ENCODE measurements around the gene SIGLEC10.
"Not testable (repeated sequence)": the region's sequence is repeated elsewhere in the genome, so short reads cannot be mapped to it uniquely, and the experiment has no call there.

SIGLEC10 gene

DNA sequence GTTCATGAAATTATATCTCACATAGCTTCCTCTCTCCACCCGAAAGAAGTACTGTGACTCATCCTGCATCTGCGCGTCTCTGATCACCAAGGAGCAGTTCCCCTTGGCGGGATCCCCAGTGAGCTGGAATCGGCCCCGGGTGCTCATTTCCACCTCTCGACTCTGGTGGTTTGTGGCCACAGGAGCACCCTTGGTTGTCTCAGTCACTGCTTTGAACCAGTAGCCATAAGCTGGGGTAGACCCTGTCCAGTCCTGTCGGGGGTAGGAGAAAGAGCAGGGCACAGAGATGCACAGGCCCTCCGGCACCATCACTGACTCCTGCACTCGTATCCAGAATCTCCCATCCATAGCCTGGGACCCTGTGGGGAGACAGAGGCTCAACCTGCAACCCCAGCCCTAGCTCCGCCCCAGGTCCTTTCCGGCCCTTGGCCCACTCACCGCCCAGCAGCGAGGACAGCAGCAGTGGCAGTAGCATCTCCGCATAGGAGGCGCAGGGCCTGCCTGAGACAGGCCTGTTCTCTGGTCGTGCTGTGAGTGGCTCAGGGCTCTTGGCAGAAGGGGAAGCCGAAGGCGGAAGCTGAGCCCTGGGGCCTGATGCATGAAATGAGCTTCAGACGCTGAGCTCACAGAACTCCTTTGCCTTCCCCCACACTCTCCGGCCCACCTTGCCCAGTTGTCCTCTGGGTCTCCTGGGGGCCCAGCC lies at the start of gene SIGLEC10:
SIGLEC10 (minus strand) TSS at position 536 of the 703 bp plus-strand sequence; CDS start at position 475, 61 bp downstream.
- DNase-seq (ENCODE audit: low spot score in 2 of 2) (no peak), ATAC-seq (replicated peaks; ENCODE audit: extremely low read depth, poor library complexity, severe bottlenecking) (peak; percentile 73)
- Mint-ChIP-seq H3K27ac (ENCODE audit: low read depth) (peak within 1 kb of the TSS; percentile 61), H3K4me1 (peaks cover 6% of the 10 kb centered on the region), H3K27me3 (peaks cover 28% of the 10 kb centered on the region), H3K9me3 (no peaks in the 10 kb centered on the region), H3K36me3 (ENCODE audit: insufficient read depth) (peaks cover 7% of the 10 kb centered on the region), H3K4me3 (peak within 1 kb of the TSS; percentile 59)

DNA sequence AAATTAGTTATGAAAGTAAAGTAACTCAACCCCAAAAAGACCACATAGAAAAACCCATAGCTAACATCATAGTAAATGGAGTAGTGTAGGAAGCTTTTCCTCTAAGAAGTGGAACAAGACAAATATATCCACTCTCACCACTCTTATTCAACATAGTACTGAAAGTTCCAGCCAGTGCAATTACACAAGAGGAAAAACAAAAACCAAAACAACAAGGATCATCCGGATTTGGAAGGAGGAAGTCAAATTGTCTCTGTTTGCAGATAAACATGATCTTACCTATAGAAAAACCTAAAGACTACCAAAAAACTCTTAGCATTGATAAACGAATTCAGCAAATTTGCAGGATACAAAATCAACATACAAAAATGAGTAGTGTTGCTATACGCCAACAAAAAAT lies 49.3 kb upstream of the SIGLEC10 start:
- no peaks in the 10 kb centered on the region for H3K36me3 Mint-ChIP-seq (ENCODE audit: insufficient read depth)
- ATAC-seq (replicated peaks; ENCODE audit: extremely low read depth, poor library complexity, severe bottlenecking) (no peak), DNase-seq (ENCODE audit: low spot score in 2 of 2) (no peak)
- peaks cover 18% of the 10 kb centered on the region for H3K4me1 Mint-ChIP-seq
- H3K27ac Mint-ChIP-seq (ENCODE audit: low read depth), result no peak overlapping the region
- H3K9me3 Mint-ChIP-seq, result no peaks in the 10 kb centered on the region
- no peak overlapping the region for H3K4me3 Mint-ChIP-seq
- H3K27me3 Mint-ChIP-seq, result peaks cover 66% of the 10 kb centered on the region

DNA sequence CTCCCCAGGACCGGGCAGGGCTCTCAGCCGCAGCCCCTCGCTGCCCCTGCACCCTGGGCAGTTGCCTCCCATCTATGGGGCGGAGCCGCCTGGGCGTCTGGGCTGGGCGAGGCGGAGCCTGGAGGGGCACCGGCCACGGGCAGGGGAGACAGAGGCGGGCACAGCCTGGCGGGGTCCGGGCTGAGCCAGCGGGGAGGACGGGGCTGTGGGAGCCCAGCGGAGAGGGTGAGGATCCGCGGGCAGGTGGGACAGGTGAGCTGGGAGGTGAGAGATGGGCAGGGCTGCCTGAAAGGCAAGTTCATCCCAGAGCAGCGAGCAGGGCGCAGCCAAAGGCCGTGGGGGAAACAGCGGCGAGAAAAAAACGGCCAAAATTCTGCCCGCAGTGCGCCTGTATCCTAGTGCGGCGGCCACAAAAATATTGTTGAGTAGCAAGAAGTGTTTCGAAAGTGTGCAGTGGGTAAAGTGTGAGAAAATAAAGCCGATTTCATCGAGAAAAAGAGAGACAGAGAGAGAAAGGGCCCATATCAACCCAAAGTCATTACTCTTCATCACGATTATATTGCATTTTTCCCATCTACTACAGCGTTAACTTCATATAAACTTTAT lies 46.6 kb upstream of the SIGLEC10 start:
- not testable (repeated sequence) for H3K9me3 Mint-ChIP-seq; H3K27ac Mint-ChIP-seq (ENCODE audit: low read depth); DNase-seq (ENCODE audit: low spot score in 2 of 2); ATAC-seq (replicated peaks; ENCODE audit: extremely low read depth, poor library complexity, severe bottlenecking); H3K4me3 Mint-ChIP-seq; H3K36me3 Mint-ChIP-seq (ENCODE audit: insufficient read depth)
- peaks cover 18% of the 10 kb centered on the region for H3K4me1 Mint-ChIP-seq
- H3K27me3 Mint-ChIP-seq, result peaks cover 85% of the 10 kb centered on the region

DNA sequence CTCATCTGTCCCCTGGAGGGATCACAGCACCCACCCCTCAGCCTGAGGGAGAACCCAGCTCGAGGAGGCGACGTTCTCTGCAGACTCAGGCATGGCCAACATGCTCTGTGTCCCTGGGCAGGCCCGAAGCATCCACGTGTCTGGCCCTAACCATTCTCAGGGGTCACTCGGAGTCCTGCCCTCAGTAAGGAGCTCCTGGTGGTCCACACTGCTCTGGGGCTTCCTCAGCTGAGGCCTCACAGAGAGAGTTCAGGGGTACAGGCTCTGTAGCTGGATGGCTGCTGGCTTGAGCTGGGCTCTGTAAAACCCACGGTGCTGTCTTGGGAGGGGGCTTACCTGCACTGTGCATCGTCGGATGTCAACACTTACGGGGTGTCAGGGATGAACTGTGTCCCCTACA lies 45.2 kb upstream of the SIGLEC10 start:
- H3K36me3 Mint-ChIP-seq (ENCODE audit: insufficient read depth), result peaks cover 1% of the 10 kb centered on the region
- no peaks in the 10 kb centered on the region for H3K9me3 Mint-ChIP-seq
- H3K27me3 Mint-ChIP-seq, result peaks cover 85% of the 10 kb centered on the region
- peaks cover 10% of the 10 kb centered on the region for H3K4me1 Mint-ChIP-seq
- no peak for DNase-seq (ENCODE audit: low spot score in 2 of 2)
- H3K27ac Mint-ChIP-seq (ENCODE audit: low read depth), result no peak overlapping the region
- no peak overlapping the region for H3K4me3 Mint-ChIP-seq
- ATAC-seq (replicated peaks; ENCODE audit: extremely low read depth, poor library complexity, severe bottlenecking), result no peak

GRCh38 chr19:51462276-51462675 lies 44.8 kb upstream of the SIGLEC10 start:
- H3K4me1 Mint-ChIP-seq, result peaks cover 7% of the 10 kb centered on the region
- DNase-seq (ENCODE audit: low spot score in 2 of 2) (no peak), ATAC-seq (replicated peaks; ENCODE audit: extremely low read depth, poor library complexity, severe bottlenecking) (no peak)
- H3K9me3 Mint-ChIP-seq, result no peaks in the 10 kb centered on the region
- peaks cover 85% of the 10 kb centered on the region for H3K27me3 Mint-ChIP-seq
- peaks cover 1% of the 10 kb centered on the region for H3K36me3 Mint-ChIP-seq (ENCODE audit: insufficient read depth)
- no peak overlapping the region for H3K27ac Mint-ChIP-seq (ENCODE audit: low read depth)
- H3K4me3 Mint-ChIP-seq, result no peak overlapping the region

GRCh38 chr19:51461723-51462161 lies 44.3 kb upstream of the SIGLEC10 start:
- H3K27me3 Mint-ChIP-seq, result peaks cover 86% of the 10 kb centered on the region
- H3K36me3 Mint-ChIP-seq (ENCODE audit: insufficient read depth), result peaks cover 1% of the 10 kb centered on the region
- DNase-seq (ENCODE audit: low spot score in 2 of 2), result no peak
- peaks cover 7% of the 10 kb centered on the region for H3K4me1 Mint-ChIP-seq
- H3K9me3 Mint-ChIP-seq, result no peaks in the 10 kb centered on the region
- no peak overlapping the region for H3K27ac Mint-ChIP-seq (ENCODE audit: low read depth)
- no peak overlapping the region for H3K4me3 Mint-ChIP-seq
- no peak for ATAC-seq (replicated peaks; ENCODE audit: extremely low read depth, poor library complexity, severe bottlenecking)

DNA sequence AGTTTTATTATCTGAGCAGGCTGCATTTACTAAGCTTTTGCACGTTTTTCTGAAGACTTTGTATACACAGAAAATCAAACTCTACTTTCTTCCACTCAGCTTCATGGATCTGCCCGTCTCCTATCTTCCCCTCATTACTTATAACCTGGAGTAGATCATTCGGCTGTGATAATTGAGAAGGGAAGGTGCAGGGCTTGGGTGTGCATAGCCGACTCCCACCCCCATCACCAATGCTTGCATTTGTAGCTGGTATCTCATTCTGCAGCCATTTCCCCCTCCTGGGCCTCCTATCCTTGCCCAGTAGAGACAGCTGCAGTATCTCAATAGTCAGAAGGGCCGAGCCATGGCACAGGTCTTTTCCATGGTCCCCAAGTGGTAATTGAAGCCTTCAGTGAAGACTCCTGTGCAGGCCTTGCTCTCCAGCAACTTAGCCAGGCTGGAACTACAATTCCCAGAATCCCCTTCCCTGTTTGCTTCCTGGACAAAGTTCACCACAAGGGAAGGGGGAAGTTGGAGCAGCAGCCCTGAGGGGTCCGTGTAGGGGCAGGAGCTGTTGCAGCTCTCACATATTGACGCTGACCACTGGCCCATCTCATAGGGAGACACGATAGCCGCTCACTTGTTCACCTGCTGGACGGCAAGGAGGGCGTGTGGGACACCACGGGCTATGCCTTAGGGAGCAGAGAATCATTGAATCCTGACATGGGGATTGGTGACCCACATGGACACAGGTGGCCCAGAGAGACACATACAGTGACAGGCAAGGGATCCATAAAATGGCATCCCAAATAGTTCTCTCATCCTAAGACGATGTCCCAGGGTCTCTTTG lies 42.9 kb upstream of the SIGLEC10 start:
- ATAC-seq (replicated peaks; ENCODE audit: extremely low read depth, poor library complexity, severe bottlenecking) (no peak), DNase-seq (ENCODE audit: low spot score in 2 of 2) (no peak)
- peaks cover 79% of the 10 kb centered on the region for H3K27me3 Mint-ChIP-seq

GRCh38 chr19:51458899-51459505 lies 41.6 kb upstream of the SIGLEC10 start:
- peaks cover 7% of the 10 kb centered on the region for H3K4me1 Mint-ChIP-seq
- H3K27ac Mint-ChIP-seq (ENCODE audit: low read depth), result no peak overlapping the region
- DNase-seq (ENCODE audit: low spot score in 2 of 2) (no peak), ATAC-seq (replicated peaks; ENCODE audit: extremely low read depth, poor library complexity, severe bottlenecking) (no peak)
- H3K36me3 Mint-ChIP-seq (ENCODE audit: insufficient read depth), result peaks cover 1% of the 10 kb centered on the region
- H3K27me3 Mint-ChIP-seq, result peaks cover 72% of the 10 kb centered on the region
- H3K4me3 Mint-ChIP-seq, result no peak overlapping the region
- H3K9me3 Mint-ChIP-seq, result no peaks in the 10 kb centered on the region

More for the DNA sequence above, 42.9 kb upstream of the SIGLEC10 start:
- peaks cover 1% of the 10 kb centered on the region for H3K36me3 Mint-ChIP-seq (ENCODE audit: insufficient read depth)
- no peak overlapping the region for H3K27ac Mint-ChIP-seq (ENCODE audit: low read depth)
- H3K4me3 Mint-ChIP-seq, result no peak overlapping the region
- no peaks in the 10 kb centered on the region for H3K9me3 Mint-ChIP-seq
- peaks cover 7% of the 10 kb centered on the region for H3K4me1 Mint-ChIP-seq

GRCh38 chr19:51458051-51458645 lies 40.7 kb upstream of the SIGLEC10 start, which contains the start of gene SIGLEC8:
Gene SIGLEC8, minus strand, starts transcription at chr19:51458454. Its CDS starts 67 bp downstream, at chr19:51458387.
- Mint-ChIP-seq H3K4me1 (peaks cover 2% of the 10 kb centered on the region), H3K27ac (ENCODE audit: low read depth) (peak within 1 kb of the TSS; percentile 35), H3K27me3 (peaks cover 77% of the 10 kb centered on the region), H3K9me3 (no peaks in the 10 kb centered on the region), H3K4me3 (no peak within 1 kb of the TSS), H3K36me3 (ENCODE audit: insufficient read depth) (peaks cover 3% of the 10 kb centered on the region)
- no peak for DNase-seq (ENCODE audit: low spot score in 2 of 2)
- ATAC-seq (replicated peaks; ENCODE audit: extremely low read depth, poor library complexity, severe bottlenecking), result no peak

GRCh38 chr19:51457351-51458013 lies 40.0 kb upstream of the SIGLEC10 start:
- DNase-seq (ENCODE audit: low spot score in 2 of 2) (no peak), ATAC-seq (replicated peaks; ENCODE audit: extremely low read depth, poor library complexity, severe bottlenecking) (no peak)
- H3K9me3 Mint-ChIP-seq, result no peaks in the 10 kb centered on the region
- H3K27me3 Mint-ChIP-seq, result peaks cover 70% of the 10 kb centered on the region
- peak overlapping the region; percentile 35 for H3K27ac Mint-ChIP-seq (ENCODE audit: low read depth)
- peaks cover 3% of the 10 kb centered on the region for H3K36me3 Mint-ChIP-seq (ENCODE audit: insufficient read depth)
- no peak overlapping the region for H3K4me3 Mint-ChIP-seq
- H3K4me1 Mint-ChIP-seq, result no peaks in the 10 kb centered on the region

- Mint-ChIP-seq H3K27ac (ENCODE audit: low read depth) (no peak overlapping the region), H3K36me3 (ENCODE audit: insufficient read depth) (peaks cover 3% of the 10 kb centered on the region), H3K4me3 (no peak overlapping the region), H3K9me3 (no peaks in the 10 kb centered on the region), H3K27me3 (peaks cover 62% of the 10 kb centered on the region), H3K4me1 (no peaks in the 10 kb centered on the region)
- DNase-seq (ENCODE audit: low spot score in 2 of 2) (no peak), ATAC-seq (replicated peaks; ENCODE audit: extremely low read depth, poor library complexity, severe bottlenecking) (no peak)
Measured at GRCh38 chr19:51456541-51457290, 39.3 kb upstream of the SIGLEC10 start.
